Loucy (cell line): ENCODE measurements around the gene INPP5D.

Experiments
- H2AFZ ChIP-seq: fragments of 200-600 bp; sonication (generic); 2 replicates; pipeline ENCODE4 v1.6.0; 2016; ENCODE audit warnings: antibody characterized with exemption, mild to moderate bottlenecking, low read length, moderate library complexity
- H3F3A ChIP-seq: fragments of 200-600 bp; 2 replicates; pipeline ENCODE4 v1.6.0; 2016; ENCODE audit warnings: antibody characterized with exemption, low read depth, mild to moderate bottlenecking
- H3K27me3 ChIP-seq: fragments of 200-600 bp; sonication (generic); 2 replicates; pipeline ENCODE4 v1.6.1; 2014; ENCODE audit warnings: low read length, mild to moderate bottlenecking; ENCODE audit not compliant: insufficient read depth, poor library complexity, severe bottlenecking
- H3K36me3 ChIP-seq: fragments of 200-600 bp; sonication (generic); 2 replicates; pipeline ENCODE4 v1.6.1; 2016; ENCODE audit warnings: low read length; ENCODE audit not compliant: insufficient read depth
- H3K4me1 ChIP-seq: fragments of 200-600 bp; sonication (generic); 2 replicates; pipeline ENCODE4 v1.5.1; 2014; ENCODE audit warnings: low read length, mild to moderate bottlenecking; ENCODE audit not compliant: insufficient read depth, poor library complexity, severe bottlenecking
- H3K4me2 ChIP-seq: fragments of 200-600 bp; sonication (generic); 2 replicates; pipeline ENCODE4 v1.6.0; 2014; ENCODE audit warnings: antibody characterized with exemption, low read length, low read depth, mild to moderate bottlenecking; ENCODE audit not compliant: poor library complexity, severe bottlenecking
- H3K4me3 ChIP-seq: fragments of 200-600 bp; sonication (generic); 2 replicates; pipeline ENCODE4 v1.5.1; 2014; ENCODE audit warnings: low read length, mild to moderate bottlenecking, mixed read lengths; ENCODE audit not compliant: poor library complexity, severe bottlenecking
- H3K79me2 ChIP-seq: fragments of 200-600 bp; sonication (generic); 2 replicates; pipeline ENCODE4 v1.6.1; 2014; ENCODE audit warnings: low read length; ENCODE audit not compliant: insufficient read depth
- H3K9ac ChIP-seq: fragments of 200-600 bp; sonication (generic); 2 replicates; pipeline ENCODE4 v1.6.0; 2014; ENCODE audit warnings: mild to moderate bottlenecking, low read depth, low read length, moderate library complexity; ENCODE audit not compliant: poor library complexity, severe bottlenecking
- H3K9me2 ChIP-seq: fragments of 200-600 bp; sonication (generic); replicated peaks from 2 replicates; pipeline ENCODE4 v1.6.1; 2016; ENCODE audit warnings: low read depth, low read length, mixed read lengths
- H3K9me3 ChIP-seq: fragments of 200-600 bp; sonication (generic); 2 replicates; pipeline ENCODE4 v1.6.1; 2014; ENCODE audit warnings: mild to moderate bottlenecking, antibody characterized with exemption, low read length, low read depth; ENCODE audit not compliant: insufficient read depth
- H4K20me1 ChIP-seq: fragments of 200-600 bp; sonication (generic); 2 replicates; pipeline ENCODE4 v1.6.0; 2014; ENCODE audit warnings: antibody characterized with exemption, low read length, mild to moderate bottlenecking; ENCODE audit not compliant: insufficient read depth, poor library complexity, severe bottlenecking
- CTCF ChIP-seq: fragments of 200-600 bp; sonication (generic); conservative IDR thresholded peaks from 2 replicates; pipeline ENCODE4 v1.5.1; 2014; ENCODE audit warnings: mild to moderate bottlenecking, antibody characterized with exemption, low read length
- EZH2phosphoT487 ChIP-seq: fragments of 200-600 bp; IDR thresholded peaks from 2 replicates; pipeline ENCODE4 v1.6.1; 2018; ENCODE audit warnings: antibody characterized with exemption, mild to moderate bottlenecking, moderate library complexity, borderline replicate concordance

INPP5D gene

GRCh38 chr2:233242231-233242927 is 182.2 kb downstream of the INPP5D start:
- H2AFZ ChIP-seq: no peak overlapping the region

GRCh38 chr2:233243348-233243747 is 183.2 kb downstream of the INPP5D start:
- no peak overlapping the region for H2AFZ ChIP-seq
- H3K9me2 ChIP-seq: no peaks in the 10 kb centered on the region
- no peak overlapping the region for H3K4me2 ChIP-seq
- no peaks in the 10 kb centered on the region for H4K20me1 ChIP-seq
- no peaks in the 10 kb centered on the region for H3K36me3 ChIP-seq
- no peaks in the 10 kb centered on the region for H3K79me2 ChIP-seq
- no peak overlapping the region for H3K9ac ChIP-seq
- H3K4me1 ChIP-seq: peaks cover 20% of the 10 kb centered on the region
- no peaks in the 10 kb centered on the region for H3F3A ChIP-seq
- TF ChIP-seq EZH2phosphoT487 (no peak), CTCF (no peak)
- no peaks in the 10 kb centered on the region for H3K27me3 ChIP-seq
- no peak overlapping the region for H3K4me3 ChIP-seq
- no peaks in the 10 kb centered on the region for H3K9me3 ChIP-seq

More at GRCh38 chr2:233242231-233242927, 182.2 kb downstream of the INPP5D start:
- Histone ChIP-seq H3K4me2 (no peak overlapping the region), H3F3A (no peaks in the 10 kb centered on the region), H3K36me3 (no peaks in the 10 kb centered on the region), H3K9me2 (no peaks in the 10 kb centered on the region), H3K79me2 (no peaks in the 10 kb centered on the region), H3K4me1 (peaks cover 27% of the 10 kb centered on the region), H3K27me3 (no peaks in the 10 kb centered on the region), H3K4me3 (no peak overlapping the region), H3K9ac (no peak overlapping the region), H3K9me3 (no peaks in the 10 kb centered on the region), H4K20me1 (no peaks in the 10 kb centered on the region)
- TF ChIP-seq CTCF (no peak), EZH2phosphoT487 (no peak)

GRCh38 chr2:233244818-233245217 is 184.7 kb downstream of the INPP5D start:
- H3K9me2 ChIP-seq: no peaks in the 10 kb centered on the region
- no peak overlapping the region for H3K4me2 ChIP-seq
- no peaks in the 10 kb centered on the region for H3K9me3 ChIP-seq
- H3K9ac ChIP-seq: no peak overlapping the region
- no peaks in the 10 kb centered on the region for H3F3A ChIP-seq
- no peaks in the 10 kb centered on the region for H4K20me1 ChIP-seq
- no peak for TF ChIP-seq CTCF
- TF ChIP-seq EZH2phosphoT487: no peak
- no peaks in the 10 kb centered on the region for H3K27me3 ChIP-seq
- H3K4me1 ChIP-seq: peaks cover 9% of the 10 kb centered on the region
- H3K36me3 ChIP-seq: no peaks in the 10 kb centered on the region
- H3K79me2 ChIP-seq: no peaks in the 10 kb centered on the region
- H3K4me3 ChIP-seq: no peak overlapping the region
- no peak overlapping the region for H2AFZ ChIP-seq
